GM10266 (cell line): ENCODE results near the gene LAMC1.

Experiments
- DNase-seq: peaks from one replicate; pipeline ENCODE4 v3.0.0; 2012; ENCODE audit errors: extremely low spot score
- CTCF ChIP-seq: IDR thresholded peaks from 2 replicates; pipeline ENCODE4 v1.5.1; 2012; ENCODE audit warnings: mild to moderate bottlenecking, low read depth; ENCODE audit not compliant: control insufficient read depth, insufficient read depth; ENCODE audit errors: missing control alignments

Gene LAMC1

GRCh38 chr1:183023146-183023600 is at the start of gene LAMC1:
LAMC1 (plus strand) TSS chr1:183023420; CDS start chr1:183023717, 297 bp downstream.
- TF ChIP-seq CTCF = no peak
- DNase-seq = peak; percentile 90

- no peak for DNase-seq
- TF ChIP-seq CTCF = no peak
Observed at GRCh38 chr1:182974506-182975191, 48.6 kb upstream of the LAMC1 start.

GRCh38 chr1:182977480-182977879 is 45.7 kb upstream of the LAMC1 start:
- DNase-seq = no peak
- TF ChIP-seq CTCF = no peak

GRCh38 chr1:182978151-182978853 is 44.9 kb upstream of the LAMC1 start:
- no peak for DNase-seq
- no peak for TF ChIP-seq CTCF

- no peak for TF ChIP-seq CTCF
Observed at GRCh38 chr1:182984138-182984537, 39.1 kb upstream of the LAMC1 start.

GRCh38 chr1:182984621-182985020 is 38.6 kb upstream of the LAMC1 start:
- TF ChIP-seq CTCF = no peak

More at GRCh38 chr1:182984138-182984537, 39.1 kb upstream of the LAMC1 start:
- no peak for DNase-seq

GRCh38 chr1:182985876-182986275 is 37.3 kb upstream of the LAMC1 start:
- no peak for TF ChIP-seq CTCF
- no peak for DNase-seq

More at GRCh38 chr1:182984621-182985020, 38.6 kb upstream of the LAMC1 start:
- no peak for DNase-seq
